ENCODE results near the gene MYO1F. TPM values are rescaled to one million over a fixed set of nuclear protein-coding genes. Genes with fewer than 3 reads are reported as not detected.
"Not testable (repeated sequence)": the region's sequence is repeated elsewhere in the genome, so short reads cannot be mapped to it uniquely, and the experiment has no call there.

MYO1F gene
- total RNA-seq (2014; rRNA removed; shearing (Covaris generic)) = 0.37 and 0.94 TPM in 2 replicates

GRCh38 chr19:8577247-8577646, at the start of gene MYO1F:
Gene MYO1F (minus strand): TSS chr19:8577442. CDS start chr19:8577309, 133 bp downstream.
- DNase-seq (ENCODE audit: low read depth in 1 of 2, low spot score in 2 of 2) = no peak
- no peak within 1 kb of the TSS for H3K4me3 ChIP-seq
- H3K4me1 ChIP-seq (replicated peaks) = peaks cover 31% of the 10 kb centered on the region
- H3K27ac ChIP-seq = no peak within 1 kb of the TSS
- no peaks in the 10 kb centered on the region for H3K9me3 ChIP-seq (replicated peaks)
- H3K36me3 ChIP-seq = no peaks in the 10 kb centered on the region
- no peaks in the 10 kb centered on the region for H3K27me3 ChIP-seq (replicated peaks)

GRCh38 chr19:8626842-8627241, 49.6 kb upstream of the MYO1F start:
- DNase-seq (ENCODE audit: low read depth in 1 of 2, low spot score in 2 of 2) = no peak
- H3K27me3 ChIP-seq (replicated peaks) = no peaks in the 10 kb centered on the region
- peaks cover 19% of the 10 kb centered on the region for H3K4me1 ChIP-seq (replicated peaks)
- no peak overlapping the region for H3K27ac ChIP-seq
- H3K36me3 ChIP-seq = no peaks in the 10 kb centered on the region
- H3K9me3 ChIP-seq (replicated peaks) = peaks cover 3% of the 10 kb centered on the region; the same call in 1 of the 2 replicates
- H3K4me3 ChIP-seq = no peak overlapping the region

- DNase-seq (ENCODE audit: low read depth in 1 of 2, low spot score in 2 of 2); H3K36me3 ChIP-seq; H3K9me3 ChIP-seq (replicated peaks); H3K27me3 ChIP-seq (replicated peaks); H3K27ac ChIP-seq; H3K4me1 ChIP-seq (replicated peaks); H3K4me3 ChIP-seq: not testable (repeated sequence)
Measured at GRCh38 chr19:8622886-8623285, 45.6 kb upstream of the MYO1F start.

- Histone ChIP-seq H3K27me3 (replicated peaks) (no peaks in the 10 kb centered on the region), H3K4me1 (replicated peaks) (peaks cover 26% of the 10 kb centered on the region), H3K9me3 (replicated peaks) (no peaks in the 10 kb centered on the region), H3K36me3 (no peaks in the 10 kb centered on the region), H3K27ac (no peak overlapping the region), H3K4me3 (no peak overlapping the region)
- DNase-seq (ENCODE audit: low read depth in 1 of 2, low spot score in 2 of 2) = no peak
Measured at GRCh38 chr19:8618751-8619150, 41.5 kb upstream of the MYO1F start.

GRCh38 chr19:8617984-8618383, 40.7 kb upstream of the MYO1F start:
- DNase-seq (ENCODE audit: low read depth in 1 of 2, low spot score in 2 of 2) = no peak
- no peaks in the 10 kb centered on the region for H3K9me3 ChIP-seq (replicated peaks)
- H3K4me1 ChIP-seq (replicated peaks) = peaks cover 26% of the 10 kb centered on the region
- no peaks in the 10 kb centered on the region for H3K27me3 ChIP-seq (replicated peaks)
- no peaks in the 10 kb centered on the region for H3K36me3 ChIP-seq
- no peak overlapping the region for H3K4me3 ChIP-seq
- H3K27ac ChIP-seq = no peak overlapping the region

- not testable (repeated sequence) for H3K4me3 ChIP-seq; H3K27ac ChIP-seq; H3K36me3 ChIP-seq; H3K27me3 ChIP-seq (replicated peaks); DNase-seq (ENCODE audit: low read depth in 1 of 2, low spot score in 2 of 2); H3K9me3 ChIP-seq (replicated peaks)
- peaks cover 26% of the 10 kb centered on the region for H3K4me1 ChIP-seq (replicated peaks)
Measured at GRCh38 chr19:8617325-8617724, 40.1 kb upstream of the MYO1F start.

GRCh38 chr19:8616861-8617260, 39.6 kb upstream of the MYO1F start:
- H3K9me3 ChIP-seq (replicated peaks) = no peaks in the 10 kb centered on the region

GRCh38 chr19:8615813-8616596, 38.8 kb upstream of the MYO1F start:
- H3K27me3 ChIP-seq (replicated peaks) = no peaks in the 10 kb centered on the region
- H3K4me3 ChIP-seq = no peak overlapping the region
- no peaks in the 10 kb centered on the region for H3K9me3 ChIP-seq (replicated peaks)
- peaks cover 34% of the 10 kb centered on the region for H3K4me1 ChIP-seq (replicated peaks)
- no peaks in the 10 kb centered on the region for H3K36me3 ChIP-seq
- DNase-seq (ENCODE audit: low read depth in 1 of 2, low spot score in 2 of 2) = peak in 1 of 2 experiments; percentile 62
- no peak overlapping the region for H3K27ac ChIP-seq

More at GRCh38 chr19:8616861-8617260, 39.6 kb upstream of the MYO1F start:
- Histone ChIP-seq H3K4me3 (no peak overlapping the region), H3K27me3 (replicated peaks) (no peaks in the 10 kb centered on the region), H3K27ac (no peak overlapping the region), H3K4me1 (replicated peaks) (peaks cover 29% of the 10 kb centered on the region), H3K36me3 (no peaks in the 10 kb centered on the region)
- DNase-seq (ENCODE audit: low read depth in 1 of 2, low spot score in 2 of 2) = no peak

- Histone ChIP-seq H3K9me3 (replicated peaks) (no peaks in the 10 kb centered on the region), H3K36me3 (no peaks in the 10 kb centered on the region; the same call in 1 of the 2 replicates), H3K27ac (no peak overlapping the region), H3K4me3 (no peak overlapping the region), H3K27me3 (replicated peaks) (no peaks in the 10 kb centered on the region), H3K4me1 (replicated peaks) (peaks cover 41% of the 10 kb centered on the region)
- DNase-seq (ENCODE audit: low read depth in 1 of 2, low spot score in 2 of 2) = peak in 1 of 2 experiments; percentile 31
Measured at GRCh38 chr19:8615024-8615423, 37.8 kb upstream of the MYO1F start.

GRCh38 chr19:8614455-8614854, 37.2 kb upstream of the MYO1F start:
- no peak for DNase-seq (ENCODE audit: low read depth in 1 of 2, low spot score in 2 of 2)
- Histone ChIP-seq H3K36me3 (no peaks in the 10 kb centered on the region; the same call in 1 of the 2 replicates), H3K4me3 (no peak overlapping the region), H3K4me1 (replicated peaks) (peaks cover 46% of the 10 kb centered on the region), H3K27ac (no peak overlapping the region), H3K9me3 (replicated peaks) (no peaks in the 10 kb centered on the region), H3K27me3 (replicated peaks) (no peaks in the 10 kb centered on the region)

GRCh38 chr19:8612807-8613171, 35.5 kb upstream of the MYO1F start:
- Histone ChIP-seq H3K27me3 (replicated peaks) (no peaks in the 10 kb centered on the region), H3K36me3 (peaks cover 9% of the 10 kb centered on the region)

GRCh38 chr19:8611877-8612806, 34.9 kb upstream of the MYO1F start:
- Histone ChIP-seq H3K36me3 (peaks cover 9% of the 10 kb centered on the region), H3K4me1 (replicated peaks) (peaks cover 42% of the 10 kb centered on the region), H3K4me3 (no peak overlapping the region), H3K9me3 (replicated peaks) (no peaks in the 10 kb centered on the region), H3K27me3 (replicated peaks) (no peaks in the 10 kb centered on the region), H3K27ac (no peak overlapping the region)
- peak; percentile 62 to 74 for DNase-seq (ENCODE audit: low read depth in 1 of 2, low spot score in 2 of 2)

More at GRCh38 chr19:8612807-8613171, 35.5 kb upstream of the MYO1F start:
- no peak for DNase-seq (ENCODE audit: low read depth in 1 of 2, low spot score in 2 of 2)
- no peaks in the 10 kb centered on the region for H3K9me3 ChIP-seq (replicated peaks)
- no peak overlapping the region for H3K27ac ChIP-seq
- H3K4me1 ChIP-seq (replicated peaks) = peaks cover 45% of the 10 kb centered on the region
- no peak overlapping the region for H3K4me3 ChIP-seq

- H3K27ac ChIP-seq = no peak overlapping the region
- peaks cover 39% of the 10 kb centered on the region for H3K4me1 ChIP-seq (replicated peaks)
- no peaks in the 10 kb centered on the region for H3K9me3 ChIP-seq (replicated peaks)
- no peaks in the 10 kb centered on the region for H3K27me3 ChIP-seq (replicated peaks)
- DNase-seq (ENCODE audit: low read depth in 1 of 2, low spot score in 2 of 2) = no peak
- peaks cover 9% of the 10 kb centered on the region for H3K36me3 ChIP-seq
- H3K4me3 ChIP-seq = no peak overlapping the region
Measured at GRCh38 chr19:8611391-8611876, 34.2 kb upstream of the MYO1F start.

GRCh38 chr19:8610936-8611300, 33.7 kb upstream of the MYO1F start:
- Histone ChIP-seq H3K9me3 (replicated peaks) (no peaks in the 10 kb centered on the region), H3K4me3 (peak overlapping the region; percentile 60), H3K27me3 (replicated peaks) (no peaks in the 10 kb centered on the region), H3K4me1 (replicated peaks) (peaks cover 39% of the 10 kb centered on the region), H3K36me3 (peaks cover 9% of the 10 kb centered on the region), H3K27ac (no peak overlapping the region)
- no peak for DNase-seq (ENCODE audit: low read depth in 1 of 2, low spot score in 2 of 2)

All from SJSA1 (cell line).